MM.1S (cell line): ENCODE measurements around the gene INS.

Source experiments
- CTCF ChIP-seq: fragments of 300-600 bp; sonication (generic); IDR thresholded peaks from 2 replicates; pipeline ENCODE4 v1.5.1; 2016; ENCODE audit warnings: antibody characterized with exemption, low read length, mixed read lengths
- EZH2 ChIP-seq: fragments of 300-600 bp; sonication (generic); optimal IDR thresholded peaks from 2 replicates; pipeline ENCODE3; 2017; ENCODE audit warnings: low read depth, mild to moderate bottlenecking, antibody characterized with exemption, low read length, mixed read lengths
- EZH2phosphoT487 ChIP-seq: fragments of 300-600 bp; sonication (generic); IDR thresholded peaks from 2 replicates; pipeline ENCODE4 v1.6.1; 2018; ENCODE audit warnings: antibody characterized with exemption, low read length

GRCh38 chr11:2155511-2155910, 5.5 kb downstream of the INS start:
- no peak for TF ChIP-seq EZH2
- no peak for TF ChIP-seq CTCF
- TF ChIP-seq EZH2phosphoT487: no peak
